Activated CD4-positive, CD25-positive, alpha-beta regulatory T cell treated with anti-CD3 and anti-CD28 coated beads, Interleukin-2, amount 50 U/mL, for 24 hours (primary cell): ENCODE measurements around the gene OR14A2.
"Not testable (repeated sequence)": the region's sequence is repeated elsewhere in the genome, so short reads cannot be mapped to it uniquely, and the experiment has no call there.

Experiments
- ATAC-seq, 2 donors: fragments of 150-1000 bp; cut with Tn5 transposase; one replicate each; pipeline ENCODE4 v1.10.0; 2021; ENCODE audit warnings: mild to moderate bottlenecking in 1 of 2, moderate library complexity in 1 of 2

OR14A2 gene

DNA sequence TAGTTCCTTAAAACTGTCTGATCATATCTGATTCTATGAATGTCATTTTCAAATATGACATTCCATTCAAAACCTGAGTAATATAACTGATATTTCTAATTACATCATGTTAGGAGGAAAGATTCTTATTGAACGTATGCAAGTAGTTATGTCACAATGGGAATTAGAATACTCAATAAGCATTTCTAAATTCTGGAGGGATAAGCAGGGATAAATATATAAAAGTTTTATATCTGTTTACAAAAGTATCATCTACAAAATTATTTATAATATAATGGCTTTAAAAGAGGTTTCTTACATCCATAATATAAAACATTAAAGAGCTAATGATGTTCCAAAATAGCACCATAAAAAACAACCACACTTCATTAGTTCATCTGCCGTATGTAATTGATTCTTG lies at the start of gene OR14A2:
Gene OR14A2 (minus strand): TSS at position 101 of the 400 bp plus-strand sequence.
- ATAC-seq: no peak

- ATAC-seq: no peak
Measured at GRCh38 chr1:247797518-247797917, 49.6 kb upstream of the OR14A2 start.

GRCh38 chr1:247769603-247770002 lies 21.7 kb upstream of the OR14A2 start:
- ATAC-seq: no peak

DNA sequence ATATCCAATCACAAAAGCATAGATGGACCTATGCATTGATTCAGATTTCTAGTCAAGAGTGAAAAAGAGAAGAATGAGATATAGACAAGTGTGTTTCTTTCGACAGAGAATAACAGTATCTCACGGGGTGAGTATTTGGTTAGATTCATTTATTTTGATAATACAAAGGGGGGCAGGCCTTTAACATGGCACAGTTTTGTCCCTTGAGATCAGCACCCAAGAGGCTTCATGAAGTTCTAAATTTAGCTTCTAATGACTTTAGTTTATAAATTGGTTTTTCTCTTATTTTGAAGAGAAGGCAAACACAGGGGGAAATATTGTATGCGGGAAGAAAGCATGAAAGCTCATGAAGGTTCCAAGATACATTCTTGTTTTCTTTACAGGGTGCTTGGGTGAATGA lies 12.5 kb upstream of the OR14A2 start, which contains the start of gene OR1C1:
Gene OR1C1 (minus strand): TSS at position 101 of the 400 bp plus-strand sequence. CDS start 2,150 bp downstream, outside the sequence.
- no peak for ATAC-seq

GRCh38 chr1:247754311-247754710 lies 6.4 kb upstream of the OR14A2 start:
- ATAC-seq: not testable (repeated sequence)

DNA sequence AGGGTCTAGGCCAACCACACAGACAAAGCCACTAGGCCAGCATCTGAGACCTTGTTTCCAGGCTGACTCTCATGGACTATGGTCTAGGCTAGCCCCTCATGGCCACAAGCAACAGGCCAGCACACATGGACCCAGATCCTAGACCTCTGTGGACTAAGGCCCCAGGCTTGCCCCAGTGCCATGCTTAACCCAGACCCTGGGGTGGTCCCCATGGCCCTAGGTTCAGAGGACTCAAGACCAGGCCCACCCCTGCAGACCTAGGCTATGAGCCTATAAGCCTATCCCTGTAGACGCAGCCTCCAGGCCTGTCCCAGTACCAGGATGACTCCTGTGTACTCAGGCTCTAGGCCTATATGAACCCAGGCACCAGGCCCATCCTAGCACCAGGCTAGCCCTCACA lies 1.9 kb upstream of the OR14A2 start:
- no peak for ATAC-seq

- no peak for ATAC-seq
Measured at GRCh38 chr1:247747616-247748015, 325 bp downstream of the OR14A2 start.

DNA sequence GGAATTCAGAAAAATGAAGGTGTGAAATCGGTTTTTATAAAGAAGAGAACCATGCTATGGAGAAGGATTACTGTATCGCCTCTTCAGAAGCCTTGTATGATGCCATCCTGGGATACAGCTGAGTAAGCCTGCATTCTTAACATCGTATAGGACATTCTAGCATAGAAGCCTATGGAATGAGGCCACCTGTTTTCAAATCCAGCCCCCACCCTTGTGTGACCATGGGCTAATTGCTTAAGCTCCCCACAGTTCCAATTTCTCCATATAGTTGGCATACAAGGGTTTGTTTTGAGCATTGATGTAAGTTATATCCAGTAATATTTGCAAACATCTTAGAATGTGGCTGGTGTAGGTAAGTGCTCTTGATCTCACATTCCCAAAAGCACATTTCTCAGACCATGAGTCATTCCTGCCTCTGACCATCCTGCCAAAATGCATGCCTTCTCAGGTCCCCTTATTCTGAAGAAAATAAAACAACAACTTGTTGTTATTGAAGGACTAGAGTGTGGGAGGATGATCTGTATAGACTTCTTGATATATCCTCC lies 1.5 kb downstream of the OR14A2 start:
- ATAC-seq: no peak

- ATAC-seq: not testable (repeated sequence)
Measured at GRCh38 chr1:247742215-247742760, 5.7 kb downstream of the OR14A2 start.

DNA sequence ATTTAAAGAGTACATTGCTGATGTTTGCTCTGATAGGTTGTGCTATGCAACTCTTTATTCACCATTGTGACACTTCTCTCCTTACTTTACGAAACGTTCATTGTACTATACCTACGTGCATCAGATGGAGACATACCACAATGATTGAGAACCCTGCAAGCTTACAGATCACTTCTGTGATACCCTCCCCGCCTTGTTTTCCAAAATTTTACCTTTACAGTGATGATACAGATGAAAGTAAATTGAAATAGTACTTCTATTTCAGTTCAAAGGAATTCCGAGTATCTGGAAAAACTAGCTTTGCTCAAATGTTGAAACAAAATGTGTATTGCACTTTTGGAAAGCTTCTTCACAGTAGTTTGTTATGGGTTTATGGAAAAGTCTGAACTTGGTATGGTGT lies 6.2 kb downstream of the OR14A2 start:
- ATAC-seq: no peak

GRCh38 chr1:247740721-247741120 lies 7.2 kb downstream of the OR14A2 start:
- ATAC-seq: no peak

DNA sequence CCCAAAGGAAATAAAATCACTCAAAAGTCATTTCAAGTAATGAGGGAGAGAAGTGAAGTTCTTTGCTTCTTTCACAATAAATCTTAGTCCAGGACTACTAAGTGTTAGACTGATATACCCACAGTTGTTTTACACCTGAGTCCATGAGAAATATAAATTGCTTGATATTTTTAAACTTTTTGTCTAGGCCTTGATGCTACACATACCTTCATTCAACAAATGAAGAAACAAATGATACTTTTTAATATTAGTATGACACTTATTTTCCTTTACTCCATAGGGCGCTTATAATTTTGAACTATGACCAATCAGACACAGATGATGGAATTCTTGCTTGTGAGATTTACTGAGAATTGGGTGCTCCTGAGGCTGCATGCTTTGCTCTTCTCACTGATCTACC lies 9.6 kb downstream of the OR14A2 start, which contains the start of gene OR14K1:
Gene OR14K1 (plus strand): TSS at position 301 of the 400 bp plus-strand sequence. CDS start 0 bp downstream, at position 301.
- ATAC-seq: no peak

GRCh38 chr1:247721222-247721621 lies 26.7 kb downstream of the OR14A2 start:
- ATAC-seq: no peak

GRCh38 chr1:247716546-247716945 lies 31.4 kb downstream of the OR14A2 start, which contains the start of gene OR6F1:
TSS of gene OR6F1 (minus strand) at chr1:247716646. CDS start at chr1:247712755, 3,891 bp downstream.
- ATAC-seq: no peak

DNA sequence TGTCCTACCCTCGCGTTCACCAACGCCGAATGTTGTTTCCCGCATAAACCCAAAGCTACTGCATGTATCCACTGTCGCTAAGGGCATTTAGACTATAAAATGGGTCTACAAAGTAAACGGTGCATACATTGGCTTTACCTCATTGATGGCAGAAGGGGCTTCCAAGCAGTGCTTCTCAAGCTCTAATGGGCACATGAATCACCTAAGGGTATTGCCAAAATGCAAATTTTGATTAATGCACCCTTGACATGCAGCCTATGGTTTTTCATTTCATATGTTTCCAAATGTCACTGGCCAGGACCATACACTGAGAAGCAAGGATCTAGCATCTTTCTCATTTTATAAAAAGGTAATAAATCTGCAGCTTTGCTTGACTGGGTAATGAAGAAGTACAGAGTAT lies 34.2 kb downstream of the OR14A2 start:
- ATAC-seq: no peak

DNA sequence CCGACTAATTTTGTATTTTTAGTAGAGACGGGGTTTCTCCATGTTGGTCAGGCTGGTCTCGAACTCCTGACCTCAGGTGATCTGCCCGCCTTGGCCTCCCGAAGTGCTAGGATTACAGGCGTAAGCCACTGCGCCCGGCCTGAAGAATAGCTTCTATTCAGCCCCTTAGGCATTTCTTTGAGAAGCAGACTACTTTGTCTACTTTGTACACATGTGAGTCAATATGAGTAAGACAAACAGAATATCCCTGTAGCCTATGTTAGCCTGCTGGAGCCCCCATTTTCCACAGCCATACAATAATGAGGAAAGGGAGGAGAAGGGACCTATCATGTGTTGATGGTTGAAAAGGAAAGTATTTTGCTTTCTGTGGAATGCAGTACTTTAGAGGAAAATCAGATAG lies 37.3 kb downstream of the OR14A2 start:
- not testable (repeated sequence) for ATAC-seq

DNA sequence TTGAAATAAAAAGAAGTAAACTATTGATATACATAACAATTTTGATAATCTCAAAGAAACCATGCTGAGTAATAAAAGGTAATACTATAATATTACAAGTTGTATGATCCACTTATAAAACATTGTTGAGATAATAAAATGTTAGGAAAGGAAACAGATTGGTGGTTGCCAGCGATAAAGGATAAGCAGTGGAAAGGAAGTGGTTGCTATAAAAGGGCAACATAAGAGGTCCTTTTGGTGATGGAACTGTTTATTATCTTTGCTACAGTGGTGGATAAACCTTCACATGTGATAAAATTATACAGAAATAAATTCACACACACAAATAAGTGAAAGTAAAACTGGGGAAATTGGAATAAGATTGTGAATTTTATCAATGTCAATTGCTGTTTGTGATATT lies 46.6 kb downstream of the OR14A2 start:
- ATAC-seq: no peak

DNA sequence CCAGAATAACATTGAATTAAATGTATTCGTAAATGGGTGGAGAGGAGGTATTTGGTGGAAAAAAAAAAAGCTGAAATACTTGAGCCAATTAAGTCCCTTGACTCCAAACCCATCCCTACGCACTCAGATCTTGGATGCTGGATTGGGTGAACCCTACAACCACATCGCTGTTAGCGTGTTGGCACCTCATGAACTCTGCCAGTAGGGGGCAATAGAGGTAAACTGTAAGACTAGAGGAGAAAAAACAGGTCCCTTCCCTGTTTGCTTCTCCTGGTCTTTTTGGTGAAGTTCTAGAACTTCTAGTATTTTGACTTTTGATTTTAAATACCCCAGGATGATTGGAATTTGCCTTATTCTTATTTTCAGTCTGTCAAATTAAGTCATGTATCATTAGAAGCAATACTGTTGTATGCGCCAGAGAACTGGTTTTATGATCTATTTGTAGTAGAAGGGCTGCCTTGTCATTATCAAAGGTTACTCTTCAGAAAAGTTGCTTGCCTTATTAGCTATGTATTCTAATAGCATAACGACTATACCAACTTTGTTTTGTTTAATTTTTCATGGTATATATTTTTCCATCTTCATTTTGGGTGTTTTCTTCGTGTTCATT lies 66.5 kb downstream of the OR14A2 start:
- no peak for ATAC-seq

DNA sequence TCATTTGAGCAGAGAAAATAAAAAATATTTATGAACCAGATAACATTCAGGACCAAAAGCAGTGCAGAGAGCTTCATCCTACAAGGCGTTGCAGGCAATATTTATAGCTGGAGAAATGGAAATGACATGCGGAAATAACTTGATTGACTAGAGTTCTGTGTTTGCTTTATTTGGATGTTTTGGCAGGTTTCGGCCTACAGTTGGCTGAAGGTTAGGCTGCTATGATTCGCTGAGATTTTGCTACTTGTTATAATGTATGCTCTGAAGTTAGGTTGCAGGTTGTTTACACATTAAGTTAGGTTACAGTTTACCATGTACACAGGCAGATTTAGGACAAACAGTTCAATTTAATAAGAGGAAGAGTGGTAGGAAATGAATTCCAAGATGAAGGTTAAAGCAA lies 67.8 kb downstream of the OR14A2 start:
- no peak for ATAC-seq

DNA sequence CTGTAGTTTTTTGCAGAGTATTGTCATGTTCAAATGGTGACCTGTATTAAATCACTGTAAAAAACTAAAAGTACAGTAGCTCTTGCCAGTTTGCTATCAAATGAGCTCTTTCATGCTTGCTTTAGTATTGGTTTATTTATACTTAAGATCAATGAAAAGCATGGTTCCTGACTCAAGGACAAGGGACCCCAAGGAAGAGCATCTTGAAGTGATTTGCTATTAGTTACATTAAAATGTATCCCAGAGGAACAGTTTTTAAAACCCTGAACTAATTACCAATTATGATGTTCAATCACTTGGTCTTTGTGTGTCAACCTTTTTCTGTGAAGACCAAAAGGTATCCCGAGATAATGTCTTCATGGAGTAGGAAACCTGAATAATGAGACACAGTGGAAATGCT lies 68.3 kb downstream of the OR14A2 start, which contains the start of gene OR13G1:
Gene OR13G1 (minus strand): TSS at position 101 of the 400 bp plus-strand sequence. CDS start 6,698 bp downstream, outside the sequence.
- ATAC-seq: no peak
